ENCODE measurements around the gene TMCC2.
"Not testable (repeated sequence)": the region's sequence is repeated elsewhere in the genome, so short reads cannot be mapped to it uniquely, and the experiment has no call there.

Gene TMCC2

GRCh38 chr1:205275916-205276688 lies 48.4 kb downstream of the TMCC2 start:
- in situ Hi-C loops (cut with MboI; ENCODE audit: low sequenced_read_pairs) = no loop called here

- in situ Hi-C loops (cut with MboI; ENCODE audit: low sequenced_read_pairs) = no loop called here
Observed at GRCh38 chr1:205276689-205277065, 48.9 kb downstream of the TMCC2 start.

- in situ Hi-C loops (cut with MboI; ENCODE audit: low sequenced_read_pairs) = no loop called here
Observed at GRCh38 chr1:205279986-205280385, 52.2 kb downstream of the TMCC2 start.

- in situ Hi-C loops (cut with MboI; ENCODE audit: low sequenced_read_pairs) = not testable (repeated sequence)
Observed at GRCh38 chr1:205280666-205281395, 53.1 kb downstream of the TMCC2 start.

- in situ Hi-C loops (cut with MboI; ENCODE audit: low sequenced_read_pairs) = no loop called here
Observed at GRCh38 chr1:205283270-205284147, 55.8 kb downstream of the TMCC2 start.

GRCh38 chr1:205284420-205285144 lies 56.8 kb downstream of the TMCC2 start:
- in situ Hi-C loops (cut with MboI; ENCODE audit: low sequenced_read_pairs) = loop anchor here (5.0 kb wide), 1 partner anchor 38 kb away; the partner anchor contains the start of gene NUAK2

GRCh38 chr1:205285381-205286101 lies 57.8 kb downstream of the TMCC2 start:
- in situ Hi-C loops (cut with MboI; ENCODE audit: low sequenced_read_pairs) = loop anchor here (5.0 kb wide), 1 partner anchor 37 kb away; the partner anchor contains the start of gene NUAK2

GRCh38 chr1:205286335-205286950 lies 58.7 kb downstream of the TMCC2 start:
- in situ Hi-C loops (cut with MboI; ENCODE audit: low sequenced_read_pairs) = loop anchor here (5.0 kb wide), 1 partner anchor 36 kb away; the partner anchor contains the start of gene NUAK2

GRCh38 chr1:205287076-205287475 lies 59.3 kb downstream of the TMCC2 start:
- in situ Hi-C loops (cut with MboI; ENCODE audit: low sequenced_read_pairs) = loop anchor here (5.0 kb wide), 1 partner anchor 35 kb away; the partner anchor contains the start of gene NUAK2

GRCh38 chr1:205287767-205288559 lies 60.2 kb downstream of the TMCC2 start:
- in situ Hi-C loops (cut with MboI; ENCODE audit: low sequenced_read_pairs) = loop anchor here (5.0 kb wide), 1 partner anchor 34 kb away; the partner anchor contains the start of gene NUAK2

GRCh38 chr1:205291596-205291995 lies 63.9 kb downstream of the TMCC2 start:
- in situ Hi-C loops (cut with MboI; ENCODE audit: low sequenced_read_pairs) = no loop called here

GRCh38 chr1:205293350-205294074 lies 65.8 kb downstream of the TMCC2 start:
- in situ Hi-C loops (cut with MboI; ENCODE audit: low sequenced_read_pairs) = no loop called here

- in situ Hi-C loops (cut with MboI; ENCODE audit: low sequenced_read_pairs) = no loop called here
Observed at GRCh38 chr1:205294175-205294917, 66.6 kb downstream of the TMCC2 start.

- in situ Hi-C loops (cut with MboI; ENCODE audit: low sequenced_read_pairs) = no loop called here
Observed at GRCh38 chr1:205294934-205295333, 67.2 kb downstream of the TMCC2 start.

GRCh38 chr1:205296154-205296553 lies 68.4 kb downstream of the TMCC2 start:
- in situ Hi-C loops (cut with MboI; ENCODE audit: low sequenced_read_pairs) = no loop called here

GRCh38 chr1:205297546-205298177 lies 69.9 kb downstream of the TMCC2 start:
- in situ Hi-C loops (cut with MboI; ENCODE audit: low sequenced_read_pairs) = not testable (repeated sequence)
